Measurements from ENCODE around the gene PCSK6.
"Not testable (repeated sequence)": the region's sequence is repeated elsewhere in the genome, so short reads cannot be mapped to it uniquely, and the experiment has no call there.

The PCSK6 gene

DNA sequence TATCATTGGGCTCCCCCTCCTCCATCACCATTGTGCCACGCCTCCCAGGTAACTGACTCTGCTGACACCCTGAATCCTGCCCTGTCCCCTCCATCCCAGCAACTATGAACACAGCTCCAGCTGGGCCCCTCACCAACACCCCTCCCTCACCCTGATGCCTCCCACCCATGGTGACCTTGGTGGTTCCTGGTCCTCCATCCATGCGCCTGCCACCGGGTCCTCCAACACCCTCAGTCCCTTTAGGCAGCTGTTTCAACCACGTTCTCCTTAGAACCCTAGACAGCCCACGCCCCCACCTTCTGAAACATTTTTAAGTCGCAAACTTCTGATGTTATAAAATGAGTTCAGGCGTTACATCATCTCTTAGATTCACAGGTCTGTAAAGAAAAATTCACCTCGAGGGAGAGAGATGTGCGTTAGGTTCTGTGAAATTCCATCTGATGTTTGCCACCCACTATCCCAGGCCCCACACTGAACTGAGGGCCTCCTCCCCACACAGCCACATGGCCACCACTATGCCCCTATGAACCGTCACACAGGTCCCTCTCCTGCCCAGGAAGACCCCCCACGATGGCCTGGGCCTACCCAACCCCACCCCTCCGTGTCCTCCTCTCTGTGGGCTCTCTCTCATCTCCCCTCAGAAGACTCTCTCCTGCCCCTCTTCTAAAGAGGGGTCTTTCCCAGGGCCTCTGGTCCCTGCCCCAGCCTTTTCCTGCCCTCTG, 29.8 kb downstream of the PCSK6 start:
- DNase-seq: no peak

DNA sequence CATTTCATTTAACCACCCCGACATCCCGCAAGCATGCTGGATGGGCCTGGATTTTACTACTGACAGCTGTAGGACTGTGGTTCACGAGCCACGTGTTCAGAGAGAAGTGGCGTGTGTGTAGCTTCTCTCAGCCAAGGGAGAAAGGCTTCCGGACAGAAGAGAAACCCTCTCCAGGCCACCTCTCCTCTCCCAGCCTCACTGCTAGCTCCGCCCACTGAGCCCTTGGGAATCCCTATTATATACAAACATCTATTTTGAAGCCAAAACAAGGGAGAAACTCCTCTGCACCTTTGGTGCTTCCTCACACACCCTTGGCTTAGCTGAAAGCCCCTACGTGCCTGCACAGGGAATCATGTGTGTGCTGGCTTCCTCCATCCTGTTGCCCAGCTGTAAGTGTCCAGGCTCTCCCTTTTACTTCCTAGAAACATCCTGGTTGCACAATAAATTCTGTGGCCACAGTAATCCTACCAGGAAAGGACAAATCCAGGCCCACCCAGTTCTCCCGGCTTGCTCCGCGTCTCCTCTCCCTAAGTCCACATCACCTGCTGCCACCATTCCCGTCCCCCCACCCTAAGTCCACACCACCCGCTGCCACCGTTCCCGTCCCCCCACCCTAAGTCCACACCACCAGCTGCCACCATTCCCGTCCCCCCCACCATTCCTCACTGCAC, 30.5 kb downstream of the PCSK6 start:
- no peak for DNase-seq

DNA sequence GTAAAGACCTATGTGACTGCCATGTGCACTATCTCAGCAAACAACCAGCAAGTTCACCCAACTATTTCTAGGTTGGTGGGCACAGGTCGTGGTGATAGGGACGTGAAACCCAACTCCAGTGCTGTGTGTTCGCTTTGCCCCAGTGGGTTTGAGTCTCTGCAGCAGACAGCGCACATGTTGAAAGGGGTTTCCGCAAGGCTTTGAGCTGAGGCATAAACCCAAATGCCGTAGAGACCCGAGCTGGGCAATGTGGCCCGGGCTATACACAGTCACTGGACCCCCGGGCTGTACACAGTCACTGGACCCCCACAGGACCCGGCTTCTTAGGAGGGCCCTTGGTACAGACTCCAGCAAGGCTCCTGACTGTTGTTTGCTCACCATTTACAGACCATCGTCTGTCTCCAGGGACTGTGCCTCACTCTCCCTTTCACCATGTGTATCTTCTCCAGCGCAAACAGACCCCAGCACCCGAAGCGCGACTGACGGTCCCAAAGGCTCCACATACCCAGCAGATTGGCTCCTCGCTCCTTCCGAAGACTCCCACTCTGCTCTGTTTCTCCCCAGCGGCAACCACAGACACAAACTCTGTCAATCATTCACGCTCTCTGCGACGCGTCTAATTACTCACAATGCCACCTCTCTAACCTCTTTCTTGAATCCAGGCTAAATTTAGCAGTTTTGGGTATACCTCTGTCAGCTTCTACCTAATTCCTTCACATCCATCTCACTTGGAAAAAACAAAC, 31.2 kb downstream of the PCSK6 start:
- DNase-seq: no peak

GRCh38 chr15:101457696-101458095, 31.8 kb downstream of the PCSK6 start:
- DNase-seq: no peak

- no peak for DNase-seq
These were observed 33.3 kb downstream of the PCSK6 start for GRCh38 chr15:101456057-101456739.

DNA sequence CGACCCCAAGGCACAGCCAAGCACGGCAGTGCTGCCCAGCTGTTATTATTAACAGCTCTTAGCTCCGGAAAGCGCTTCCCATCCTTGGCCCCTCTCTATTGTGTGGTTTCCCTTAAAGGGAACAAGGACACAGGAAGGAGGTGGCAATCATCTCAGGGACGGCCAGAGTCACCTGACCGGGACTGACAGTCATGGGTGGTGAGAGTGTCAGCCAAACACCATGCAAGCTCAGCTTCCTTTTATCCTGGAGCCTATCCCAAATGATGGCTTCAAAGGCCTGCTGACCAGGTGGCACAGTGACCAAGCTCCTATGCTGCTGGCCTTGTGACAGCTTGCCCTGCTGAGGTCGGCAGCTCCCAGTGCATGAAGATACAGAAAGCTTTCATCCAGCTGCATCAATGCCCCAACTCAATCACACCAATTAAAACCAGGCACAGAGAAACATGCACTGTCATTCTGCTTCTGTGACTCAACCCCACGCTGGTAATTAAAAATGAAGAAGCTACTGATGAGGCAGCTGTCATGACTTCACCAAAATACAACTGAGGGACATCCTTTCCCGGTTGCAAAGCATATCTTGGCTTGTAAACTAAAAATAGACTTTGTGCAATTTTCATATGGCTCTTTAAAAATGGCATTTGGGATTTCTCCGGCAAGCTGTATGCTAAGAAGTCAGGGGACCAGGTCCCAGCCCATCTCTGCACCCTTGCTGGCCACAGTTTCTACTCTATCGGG, 34.0 kb downstream of the PCSK6 start:
- DNase-seq: no peak

GRCh38 chr15:101454781-101455180, 34.7 kb downstream of the PCSK6 start:
- DNase-seq: not testable (repeated sequence)

DNA sequence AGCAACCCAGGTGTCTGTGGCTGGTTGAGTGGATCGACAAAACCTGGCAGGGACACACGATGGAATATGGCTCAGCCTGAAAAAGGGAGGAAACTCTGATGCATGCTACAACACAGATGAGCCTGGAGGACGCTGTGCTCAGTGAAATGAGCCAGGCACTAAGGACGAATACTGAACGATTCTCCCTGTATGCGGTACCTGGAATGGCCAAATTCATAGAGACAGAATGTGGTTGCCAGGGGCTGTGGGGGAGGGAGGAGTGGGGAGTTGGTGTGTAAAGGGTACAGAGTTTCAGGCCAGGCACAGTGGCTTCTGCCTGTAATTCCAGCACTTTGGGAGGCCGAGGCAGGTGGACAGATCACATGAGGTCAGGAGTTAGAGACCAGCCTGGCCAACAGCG, 35.1 kb downstream of the PCSK6 start:
- DNase-seq: no peak

GRCh38 chr15:101453123-101454120, 36.1 kb downstream of the PCSK6 start:
- no peak for DNase-seq

DNA sequence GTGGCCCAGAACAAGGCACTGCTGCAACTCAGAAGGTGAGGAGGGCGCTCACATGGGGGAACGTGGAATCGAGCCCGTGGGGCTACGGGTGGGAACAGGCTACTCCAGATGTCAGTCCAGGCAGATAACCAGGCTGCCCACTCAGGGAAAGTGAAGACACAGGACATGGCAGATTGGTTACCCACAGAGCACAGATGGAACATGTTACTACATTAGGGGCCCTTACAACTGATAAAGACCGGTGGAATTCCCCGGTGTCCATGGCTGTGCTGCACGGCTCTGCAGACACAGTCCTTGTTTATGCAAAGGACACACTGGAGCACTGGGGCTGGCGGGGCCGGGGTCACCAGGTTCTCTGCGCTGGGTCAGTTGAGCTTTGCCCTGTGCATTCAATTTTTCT, 36.9 kb downstream of the PCSK6 start:
- DNase-seq: no peak

- DNase-seq: no peak
These were observed 37.7 kb downstream of the PCSK6 start for GRCh38 chr15:101451846-101452245.

GRCh38 chr15:101451266-101451799, 38.2 kb downstream of the PCSK6 start:
- DNase-seq: no peak

DNA sequence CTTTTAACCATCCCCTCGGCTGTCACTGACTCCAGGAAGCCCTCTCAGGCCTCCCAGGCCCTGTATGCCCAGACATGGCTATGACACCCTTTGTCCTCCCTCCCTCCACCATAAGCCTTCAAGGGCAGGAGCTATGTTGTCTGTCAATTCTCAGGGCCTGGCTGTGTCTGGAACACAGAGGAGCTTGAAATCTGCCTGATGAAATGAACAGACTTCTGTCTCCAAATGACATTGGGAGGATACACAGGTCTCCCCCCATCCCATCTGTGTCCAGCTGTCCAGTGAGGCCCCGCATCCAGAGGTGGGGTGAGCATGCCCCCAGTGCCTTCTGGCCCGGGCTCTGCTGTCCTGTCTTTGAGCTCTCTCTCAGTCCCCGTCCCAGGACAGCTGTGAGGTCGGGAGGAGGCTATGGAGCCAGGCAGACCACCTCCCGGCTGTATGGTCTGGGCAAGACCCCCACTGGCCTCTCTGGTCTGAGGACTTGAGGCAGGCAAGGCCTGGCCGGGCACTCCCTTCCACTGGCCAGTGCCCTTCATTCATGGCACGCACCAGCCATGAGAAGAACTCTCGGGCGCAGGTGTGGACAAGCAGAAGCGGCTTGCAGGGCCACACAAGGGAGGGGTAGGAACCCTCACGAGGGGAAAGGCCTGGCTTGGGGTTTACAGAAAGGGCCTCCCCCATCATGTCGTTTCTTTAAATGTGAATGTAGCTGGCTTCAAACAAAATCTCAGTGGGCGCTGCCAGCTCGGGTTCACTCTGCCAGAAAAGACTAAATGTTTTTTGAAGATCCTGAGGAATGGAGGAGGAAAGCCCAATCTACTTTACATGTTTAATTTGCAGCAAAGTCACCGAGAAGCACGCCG, 38.9 kb downstream of the PCSK6 start:
- DNase-seq: no peak

GRCh38 chr15:101449471-101450402, 39.8 kb downstream of the PCSK6 start:
- no peak for DNase-seq

GRCh38 chr15:101448336-101448735, 41.2 kb downstream of the PCSK6 start:
- no peak for DNase-seq

GRCh38 chr15:101447561-101448071, 41.9 kb downstream of the PCSK6 start:
- DNase-seq: no peak

- no peak for DNase-seq
These were observed 42.4 kb downstream of the PCSK6 start for GRCh38 chr15:101447168-101447533.

DNA sequence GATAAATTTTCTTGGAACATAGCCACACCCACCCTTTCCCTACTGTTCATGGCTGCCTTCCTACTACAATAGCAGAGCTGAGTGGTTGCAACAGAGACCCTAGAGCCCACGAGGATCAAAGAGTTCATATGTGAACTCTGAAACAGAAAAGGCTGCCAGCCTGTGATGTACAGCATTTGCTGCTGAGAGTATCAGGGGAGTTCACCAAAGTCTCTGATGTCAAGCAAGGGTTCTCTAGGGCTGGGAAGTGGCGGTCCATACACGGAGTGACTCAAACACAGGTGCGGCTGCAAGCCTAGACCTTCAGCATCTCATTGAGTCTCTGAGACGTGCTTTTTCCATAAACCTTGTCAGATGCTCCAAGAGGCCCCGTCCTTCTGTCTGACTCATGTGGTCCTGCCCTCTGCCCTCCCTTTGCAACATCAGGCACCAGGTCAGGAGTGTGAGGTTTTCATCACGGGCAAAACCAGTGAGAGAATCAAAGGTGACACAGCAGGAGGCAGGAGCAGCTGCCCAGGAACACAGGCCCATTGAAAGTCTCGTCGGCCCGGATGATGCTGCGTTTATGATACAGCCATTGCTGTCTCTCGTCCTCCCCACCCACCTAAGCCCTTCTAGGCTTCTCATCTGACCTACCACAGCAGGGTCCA, 42.9 kb downstream of the PCSK6 start:
- no peak for DNase-seq
